Transverse colon (tissue), 3 donors: ENCODE results near the gene MIA.

ENCODE experiments used
- CTCF ChIP-seq, 5 experiments: fragments of 200-600 bp in 3 of 5; fragments of 450-650 bp in 2 of 5; sonication (generic) in 3 of 5; IDR thresholded peaks; 1 replicate in 2 of 5; 2 replicates in 3 of 5; pipeline ENCODE4 v1.5.1; 2016 to 2017; ENCODE audit warnings: antibody characterized with exemption in 5 of 5, inconsistent platforms in 3 of 5, mild to moderate bottlenecking in 2 of 5, moderate library complexity in 1 of 5
- POLR2A ChIP-seq: fragments of 450-650 bp; IDR thresholded peaks from one replicate; pipeline ENCODE4 v1.6.1; 2016; ENCODE audit warnings: antibody characterized with exemption, mild to moderate bottlenecking, moderate library complexity

- TF ChIP-seq CTCF (IDR thresholded peaks at IDR 0.05) (no peak), POLR2A (no peak)
Observed at GRCh38 chr19:40739030-40739839, 36.1 kb upstream of the MIA start.
